Measurements from ENCODE around the gene KCNK13. TPM values are rescaled to one million over a fixed set of nuclear protein-coding genes. Genes with fewer than 3 reads are reported as not detected.
"Not testable (repeated sequence)": the region's sequence is repeated elsewhere in the genome, so short reads cannot be mapped to it uniquely, and the experiment has no call there.

Gene KCNK13
- total RNA-seq, 2 experiments from 2014 or later, result not detected

DNA sequence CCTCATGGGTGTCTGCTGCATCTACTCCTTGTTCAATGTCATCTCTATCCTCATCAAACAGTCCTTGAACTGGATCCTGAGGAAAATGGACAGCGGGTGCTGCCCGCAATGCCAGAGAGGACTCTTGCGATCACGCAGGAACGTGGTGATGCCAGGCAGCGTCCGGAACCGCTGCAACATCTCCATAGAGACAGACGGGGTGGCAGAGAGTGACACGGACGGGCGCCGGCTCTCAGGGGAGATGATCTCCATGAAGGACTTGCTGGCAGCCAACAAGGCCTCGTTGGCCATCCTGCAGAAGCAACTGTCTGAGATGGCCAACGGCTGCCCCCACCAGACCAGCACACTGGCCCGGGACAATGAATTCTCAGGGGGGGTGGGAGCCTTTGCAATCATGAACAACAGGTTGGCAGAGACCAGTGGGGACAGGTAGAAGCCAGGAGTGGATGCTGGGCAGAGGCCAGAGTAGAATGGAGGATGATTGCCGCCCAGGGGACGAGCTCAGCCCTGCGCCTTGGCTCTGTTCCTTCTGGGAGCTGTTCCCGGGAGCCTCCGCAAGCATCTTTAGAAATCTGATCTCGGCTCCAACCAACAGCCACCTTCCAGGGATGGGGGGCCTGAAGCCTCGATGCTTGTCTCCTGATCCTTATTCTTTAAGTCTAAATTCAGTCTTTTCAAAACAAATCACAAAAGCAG is 122.9 kb downstream of the KCNK13 start:
- Mint-ChIP-seq H3K27me3 (ENCODE audit: low read depth) (peaks cover 6% of the 10 kb centered on the region), H3K4me1 (ENCODE audit: low read depth) (no peaks in the 10 kb centered on the region), H3K4me3 (no peak overlapping the region), H3K27ac (no peak overlapping the region), H3K9me3 (peaks cover 2% of the 10 kb centered on the region), H3K36me3 (ENCODE audit: low read depth) (no peaks in the 10 kb centered on the region)
- CTCF ChIA-PET, result no interaction called here
- DNase-seq, result no peak
- intact Hi-C loops (cut with micrococcal nuclease), result no loop called here

- Mint-ChIP-seq H3K4me3 (no peak overlapping the region), H3K27me3 (ENCODE audit: low read depth) (peaks cover 4% of the 10 kb centered on the region), H3K36me3 (ENCODE audit: low read depth) (no peaks in the 10 kb centered on the region), H3K9me3 (peaks cover 2% of the 10 kb centered on the region), H3K27ac (no peak overlapping the region), H3K4me1 (ENCODE audit: low read depth) (no peaks in the 10 kb centered on the region)
- CTCF ChIA-PET, result no interaction called here
- DNase-seq, result no peak
- intact Hi-C loops (cut with micrococcal nuclease), result no loop called here
Measured at GRCh38 chr14:90188588-90188987, 126.8 kb downstream of the KCNK13 start.

DNA sequence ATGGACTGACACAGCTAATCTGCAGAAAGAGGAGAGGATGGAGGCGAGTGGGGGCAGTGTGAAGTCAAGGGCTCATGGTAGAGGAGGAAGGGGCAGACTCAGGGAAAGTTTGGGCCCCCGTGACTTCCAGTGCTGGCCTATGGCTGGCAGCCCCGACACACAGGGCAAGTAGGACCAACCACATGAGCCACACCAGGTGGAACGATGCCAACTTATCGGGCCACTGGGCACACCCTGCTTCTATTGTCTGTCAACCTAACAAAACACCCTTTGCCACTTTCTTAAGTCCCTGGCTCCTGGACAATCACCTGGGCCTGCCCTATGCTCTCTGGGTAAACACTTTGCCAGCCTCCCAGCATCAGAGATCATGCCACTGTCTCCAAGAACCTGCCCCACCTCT is 129.4 kb downstream of the KCNK13 start:
- Mint-ChIP-seq H3K36me3 (ENCODE audit: low read depth) (no peaks in the 10 kb centered on the region), H3K27ac (no peak overlapping the region), H3K4me1 (ENCODE audit: low read depth) (no peaks in the 10 kb centered on the region), H3K9me3 (peaks cover 2% of the 10 kb centered on the region), H3K27me3 (ENCODE audit: low read depth) (no peaks in the 10 kb centered on the region), H3K4me3 (no peak overlapping the region)
- CTCF ChIA-PET, result no interaction called here
- intact Hi-C loops (cut with micrococcal nuclease), result no loop called here
- DNase-seq, result no peak

DNA sequence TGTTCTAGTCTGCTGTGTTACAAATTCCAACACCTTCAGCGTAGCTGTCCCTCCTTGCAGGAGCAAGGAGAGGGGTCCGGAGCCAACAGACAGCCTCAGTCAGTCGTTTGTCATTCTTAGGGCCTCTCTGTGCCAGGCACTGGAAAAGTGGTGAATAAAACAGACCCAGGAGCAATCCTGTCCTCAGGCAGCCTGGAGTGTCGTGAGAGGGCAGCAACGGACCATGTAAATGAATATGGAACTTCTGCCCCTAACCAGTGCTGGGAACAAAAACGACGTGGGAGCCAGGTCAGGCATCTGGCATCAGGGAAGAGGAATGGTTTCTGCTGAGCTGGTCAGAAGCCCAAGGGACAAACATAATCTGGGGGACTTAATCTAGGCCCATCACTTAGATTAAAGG is 129.8 kb downstream of the KCNK13 start:
- CTCF ChIA-PET, result no interaction called here
- intact Hi-C loops (cut with micrococcal nuclease), result no loop called here
- Mint-ChIP-seq H3K27me3 (ENCODE audit: low read depth) (no peaks in the 10 kb centered on the region), H3K4me3 (no peak overlapping the region), H3K9me3 (peaks cover 2% of the 10 kb centered on the region), H3K4me1 (ENCODE audit: low read depth) (no peaks in the 10 kb centered on the region), H3K27ac (no peak overlapping the region), H3K36me3 (ENCODE audit: low read depth) (no peaks in the 10 kb centered on the region)
- DNase-seq, result no peak

GRCh38 chr14:90193925-90194324 is 132.1 kb downstream of the KCNK13 start:
- CTCF ChIA-PET, result interaction anchor here (0.6 kb wide), 1 partner anchor 15 kb away, joined by 4 read pairs; no protein-coding TSS in a partner anchor
- Mint-ChIP-seq H3K9me3 (no peaks in the 10 kb centered on the region), H3K4me3 (no peak overlapping the region), H3K27ac (no peak overlapping the region), H3K4me1 (ENCODE audit: low read depth) (no peaks in the 10 kb centered on the region), H3K36me3 (ENCODE audit: low read depth) (no peaks in the 10 kb centered on the region), H3K27me3 (ENCODE audit: low read depth) (peaks cover 5% of the 10 kb centered on the region)
- DNase-seq, result peak; percentile 26
- intact Hi-C loops (cut with micrococcal nuclease), result no loop called here

GRCh38 chr14:90194706-90195105 is 132.9 kb downstream of the KCNK13 start:
- no peak for DNase-seq
- CTCF ChIA-PET, result interaction anchor here (0.6 to 1.2 kb wide), 2 partner anchors 10 to 16 kb away, joined by 4 read pairs; no protein-coding TSS in a partner anchor
- Mint-ChIP-seq H3K36me3 (ENCODE audit: low read depth) (no peaks in the 10 kb centered on the region), H3K4me3 (no peak overlapping the region), H3K4me1 (ENCODE audit: low read depth) (no peaks in the 10 kb centered on the region), H3K27me3 (ENCODE audit: low read depth) (peaks cover 5% of the 10 kb centered on the region), H3K27ac (no peak overlapping the region), H3K9me3 (no peaks in the 10 kb centered on the region)
- intact Hi-C loops (cut with micrococcal nuclease), result no loop called here

DNA sequence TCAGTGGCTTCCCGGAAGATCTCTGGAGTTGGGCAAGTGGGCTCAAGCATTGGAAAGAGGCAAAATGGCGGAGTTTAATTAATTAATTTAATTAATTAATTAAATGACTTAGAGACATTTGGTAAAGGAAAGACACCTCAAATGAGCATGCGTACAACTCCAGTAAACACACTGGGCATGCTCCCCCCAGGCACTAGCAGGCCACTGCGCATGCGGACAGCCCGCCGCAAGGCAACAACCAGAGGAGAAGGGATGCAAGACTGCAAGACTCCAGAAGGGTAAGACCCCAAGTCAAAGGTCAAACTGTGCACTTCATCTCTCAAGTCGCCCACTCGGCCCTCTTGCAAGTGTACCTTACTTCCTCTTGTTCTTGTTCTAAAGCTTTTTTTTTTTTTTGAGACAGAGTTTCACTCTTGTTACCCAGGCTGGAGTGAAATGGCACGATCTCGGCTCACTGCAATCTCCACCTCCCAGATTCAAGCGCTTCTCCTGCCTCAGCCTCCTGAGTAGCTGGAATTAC is 136.8 kb downstream of the KCNK13 start:
- no peaks in the 10 kb centered on the region for H3K36me3 Mint-ChIP-seq (ENCODE audit: low read depth)
- H3K9me3 Mint-ChIP-seq, result peaks cover 5% of the 10 kb centered on the region
- no peak for DNase-seq
- no peaks in the 10 kb centered on the region for H3K4me1 Mint-ChIP-seq (ENCODE audit: low read depth)
- intact Hi-C loops (cut with micrococcal nuclease), result no loop called here
- H3K27me3 Mint-ChIP-seq (ENCODE audit: low read depth), result peaks cover 9% of the 10 kb centered on the region
- no peak overlapping the region for H3K4me3 Mint-ChIP-seq
- CTCF ChIA-PET, result no interaction called here
- no peak overlapping the region for H3K27ac Mint-ChIP-seq

- DNase-seq; H3K4me3 Mint-ChIP-seq; intact Hi-C loops (cut with micrococcal nuclease); H3K9me3 Mint-ChIP-seq; H3K27ac Mint-ChIP-seq; CTCF ChIA-PET; H3K4me1 Mint-ChIP-seq (ENCODE audit: low read depth); H3K27me3 Mint-ChIP-seq (ENCODE audit: low read depth); H3K36me3 Mint-ChIP-seq (ENCODE audit: low read depth): not testable (repeated sequence)
Measured at GRCh38 chr14:90200546-90200945, 138.8 kb downstream of the KCNK13 start.

DNA sequence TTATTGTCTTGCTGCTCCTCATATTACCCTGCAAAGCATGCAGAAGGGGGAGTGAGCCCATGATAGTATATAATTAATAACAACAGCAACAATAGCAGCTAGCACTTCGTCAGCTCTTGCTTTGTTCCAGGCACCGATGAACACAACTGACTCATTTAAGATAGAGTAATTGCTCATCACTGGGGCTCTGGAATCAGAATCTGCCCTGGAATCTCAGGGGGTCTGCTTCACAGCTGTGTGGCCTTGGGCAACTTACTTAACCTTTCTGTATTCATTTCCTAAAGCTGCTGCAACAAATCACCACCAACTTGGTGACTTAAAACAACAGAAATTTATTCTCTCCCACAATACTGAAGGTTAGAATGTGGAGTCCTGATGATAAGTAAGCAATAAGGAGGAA is 139.6 kb downstream of the KCNK13 start:
- Mint-ChIP-seq H3K4me1 (ENCODE audit: low read depth) (no peaks in the 10 kb centered on the region), H3K4me3 (no peak overlapping the region), H3K36me3 (ENCODE audit: low read depth) (no peaks in the 10 kb centered on the region), H3K27me3 (ENCODE audit: low read depth) (peaks cover 9% of the 10 kb centered on the region), H3K27ac (no peak overlapping the region), H3K9me3 (peaks cover 6% of the 10 kb centered on the region)
- intact Hi-C loops (cut with micrococcal nuclease), result no loop called here
- DNase-seq, result no peak
- CTCF ChIA-PET, result no interaction called here

GRCh38 chr14:90204516-90204915 is 142.7 kb downstream of the KCNK13 start:
- H3K9me3 Mint-ChIP-seq, result peaks cover 6% of the 10 kb centered on the region
- peaks cover 3% of the 10 kb centered on the region for H3K27me3 Mint-ChIP-seq (ENCODE audit: low read depth)
- no peak overlapping the region for H3K4me3 Mint-ChIP-seq
- no peak overlapping the region for H3K27ac Mint-ChIP-seq
- no peak for DNase-seq
- H3K4me1 Mint-ChIP-seq (ENCODE audit: low read depth), result no peaks in the 10 kb centered on the region
- intact Hi-C loops (cut with micrococcal nuclease), result no loop called here
- H3K36me3 Mint-ChIP-seq (ENCODE audit: low read depth), result no peaks in the 10 kb centered on the region
- CTCF ChIA-PET, result interaction anchor here (1.2 to 1.5 kb wide), 2 partner anchors 10 to 32 kb away, joined by 3 to 4 read pairs; no protein-coding TSS in a partner anchor

DNA sequence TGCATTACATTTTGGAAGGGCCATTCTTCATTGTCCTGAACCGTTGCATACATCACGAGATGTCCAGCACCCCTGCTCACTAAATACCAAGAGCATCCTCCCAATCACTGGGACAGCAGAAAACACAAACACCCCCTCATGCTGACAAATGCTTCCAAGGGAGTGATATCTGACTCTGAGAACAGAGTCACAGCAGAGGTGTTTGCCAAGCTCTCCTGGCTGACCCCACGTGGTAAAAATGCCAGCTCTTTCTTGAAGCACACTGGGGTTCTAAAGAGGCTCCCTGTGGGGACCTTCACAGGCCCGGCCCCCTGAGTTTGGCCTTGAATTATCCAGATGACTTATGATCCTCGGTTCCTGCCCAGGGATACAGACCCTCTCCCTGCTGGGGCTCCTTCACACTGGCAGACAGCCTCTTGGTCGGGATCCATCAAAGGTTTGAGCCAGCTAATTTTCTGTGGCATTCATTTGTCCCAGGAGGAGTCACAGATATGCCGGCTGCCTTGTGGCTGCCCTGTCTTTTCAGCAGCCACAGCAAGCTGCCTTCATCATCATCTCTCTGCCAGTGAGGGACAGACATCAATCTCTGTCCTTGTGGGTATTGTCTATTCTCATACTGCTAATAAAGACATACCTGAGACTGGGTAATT is 151.4 kb downstream of the KCNK13 start:
- Mint-ChIP-seq H3K27me3 (ENCODE audit: low read depth) (peaks cover 22% of the 10 kb centered on the region), H3K36me3 (ENCODE audit: low read depth) (no peaks in the 10 kb centered on the region), H3K9me3 (no peaks in the 10 kb centered on the region), H3K4me3 (no peak overlapping the region), H3K27ac (no peak overlapping the region), H3K4me1 (ENCODE audit: low read depth) (no peaks in the 10 kb centered on the region)
- no peak for DNase-seq
- CTCF ChIA-PET, result no interaction called here
- intact Hi-C loops (cut with micrococcal nuclease), result no loop called here

DNA sequence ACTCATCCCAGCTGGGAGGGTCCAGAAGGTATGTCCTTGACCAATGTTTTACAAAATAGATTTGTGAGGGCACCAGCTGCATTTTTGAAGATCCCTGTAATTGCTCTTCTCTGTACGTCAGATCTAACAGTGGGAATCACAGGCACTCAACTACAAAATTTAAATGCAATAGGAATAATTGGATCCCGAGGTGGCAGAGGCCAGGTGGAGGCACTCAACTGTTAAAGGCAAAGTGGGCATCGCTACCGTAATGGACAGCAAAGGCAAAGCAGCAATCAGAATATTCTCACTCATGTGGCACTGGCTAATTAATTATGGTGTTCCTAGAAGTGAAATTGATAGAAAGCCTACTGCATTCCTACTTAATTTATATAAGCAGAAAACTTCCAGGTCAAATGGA is 166.7 kb downstream of the KCNK13 start:
- H3K4me1 Mint-ChIP-seq (ENCODE audit: low read depth), result no peaks in the 10 kb centered on the region
- no peaks in the 10 kb centered on the region for H3K36me3 Mint-ChIP-seq (ENCODE audit: low read depth)
- intact Hi-C loops (cut with micrococcal nuclease), result no loop called here
- no peak for DNase-seq
- H3K4me3 Mint-ChIP-seq, result no peak overlapping the region
- CTCF ChIA-PET, result no interaction called here
- H3K27me3 Mint-ChIP-seq (ENCODE audit: low read depth), result no peaks in the 10 kb centered on the region
- H3K27ac Mint-ChIP-seq, result no peak overlapping the region
- peaks cover 3% of the 10 kb centered on the region for H3K9me3 Mint-ChIP-seq

GRCh38 chr14:90229942-90230341 is 168.1 kb downstream of the KCNK13 start:
- H3K9me3 Mint-ChIP-seq; DNase-seq; H3K36me3 Mint-ChIP-seq (ENCODE audit: low read depth); H3K4me3 Mint-ChIP-seq; intact Hi-C loops (cut with micrococcal nuclease); H3K27me3 Mint-ChIP-seq (ENCODE audit: low read depth); H3K27ac Mint-ChIP-seq; H3K4me1 Mint-ChIP-seq (ENCODE audit: low read depth); CTCF ChIA-PET: not testable (repeated sequence)
